ENCODE measurements around the gene ZFYVE9.
"Not testable (repeated sequence)": the region's sequence is repeated elsewhere in the genome, so short reads cannot be mapped to it uniquely, and the experiment has no call there.

Gene ZFYVE9, protein sequence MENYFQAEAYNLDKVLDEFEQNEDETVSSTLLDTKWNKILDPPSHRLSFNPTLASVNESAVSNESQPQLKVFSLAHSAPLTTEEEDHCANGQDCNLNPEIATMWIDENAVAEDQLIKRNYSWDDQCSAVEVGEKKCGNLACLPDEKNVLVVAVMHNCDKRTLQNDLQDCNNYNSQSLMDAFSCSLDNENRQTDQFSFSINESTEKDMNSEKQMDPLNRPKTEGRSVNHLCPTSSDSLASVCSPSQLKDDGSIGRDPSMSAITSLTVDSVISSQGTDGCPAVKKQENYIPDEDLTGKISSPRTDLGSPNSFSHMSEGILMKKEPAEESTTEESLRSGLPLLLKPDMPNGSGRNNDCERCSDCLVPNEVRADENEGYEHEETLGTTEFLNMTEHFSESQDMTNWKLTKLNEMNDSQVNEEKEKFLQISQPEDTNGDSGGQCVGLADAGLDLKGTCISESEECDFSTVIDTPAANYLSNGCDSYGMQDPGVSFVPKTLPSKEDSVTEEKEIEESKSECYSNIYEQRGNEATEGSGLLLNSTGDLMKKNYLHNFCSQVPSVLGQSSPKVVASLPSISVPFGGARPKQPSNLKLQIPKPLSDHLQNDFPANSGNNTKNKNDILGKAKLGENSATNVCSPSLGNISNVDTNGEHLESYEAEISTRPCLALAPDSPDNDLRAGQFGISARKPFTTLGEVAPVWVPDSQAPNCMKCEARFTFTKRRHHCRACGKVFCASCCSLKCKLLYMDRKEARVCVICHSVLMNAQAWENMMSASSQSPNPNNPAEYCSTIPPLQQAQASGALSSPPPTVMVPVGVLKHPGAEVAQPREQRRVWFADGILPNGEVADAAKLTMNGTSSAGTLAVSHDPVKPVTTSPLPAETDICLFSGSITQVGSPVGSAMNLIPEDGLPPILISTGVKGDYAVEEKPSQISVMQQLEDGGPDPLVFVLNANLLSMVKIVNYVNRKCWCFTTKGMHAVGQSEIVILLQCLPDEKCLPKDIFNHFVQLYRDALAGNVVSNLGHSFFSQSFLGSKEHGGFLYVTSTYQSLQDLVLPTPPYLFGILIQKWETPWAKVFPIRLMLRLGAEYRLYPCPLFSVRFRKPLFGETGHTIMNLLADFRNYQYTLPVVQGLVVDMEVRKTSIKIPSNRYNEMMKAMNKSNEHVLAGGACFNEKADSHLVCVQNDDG (N-terminal part only)

DNA sequence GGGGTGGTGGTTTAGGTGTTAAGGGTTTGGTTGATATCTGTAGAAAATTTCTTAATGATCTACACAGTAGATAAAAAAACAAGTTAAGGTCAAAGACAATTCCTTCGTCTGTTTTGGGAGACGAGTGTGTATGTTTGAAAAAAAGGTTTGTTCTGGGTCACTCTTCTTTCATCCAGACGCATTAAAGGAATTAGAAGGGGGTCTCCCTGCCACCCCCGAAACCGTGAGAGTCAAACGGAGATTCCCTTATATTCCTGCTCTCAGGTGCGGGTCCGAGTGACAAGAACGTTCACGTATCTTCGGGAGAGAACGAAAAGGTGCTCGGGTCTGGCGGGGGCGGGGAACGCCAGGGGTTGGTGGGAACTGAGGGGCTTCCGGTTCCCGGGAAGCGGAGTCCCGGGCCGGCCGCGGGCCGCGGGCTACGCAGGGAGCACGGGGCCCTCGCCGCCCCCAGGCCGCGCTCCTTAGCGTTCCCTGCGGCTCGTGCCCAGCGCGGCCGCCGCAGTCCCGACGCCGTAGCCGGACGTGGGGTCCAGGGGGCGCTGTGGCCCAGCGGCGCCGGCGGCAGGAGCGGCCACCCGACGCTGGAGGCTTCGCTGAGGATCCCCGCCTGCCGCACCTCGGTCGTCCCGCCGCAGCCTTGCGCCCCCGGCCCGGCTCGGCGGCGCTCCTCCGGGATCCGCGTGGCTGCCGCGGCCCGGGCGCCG lies at the start of gene ZFYVE9:
Gene ZFYVE9 (plus strand): TSS at position 577 of the 707 bp plus-strand sequence. CDS start 91,118 bp downstream, outside the sequence.
- peak; percentile 53 for DNase-seq (ENCODE audit: low read depth in 2 of 2)

DNA sequence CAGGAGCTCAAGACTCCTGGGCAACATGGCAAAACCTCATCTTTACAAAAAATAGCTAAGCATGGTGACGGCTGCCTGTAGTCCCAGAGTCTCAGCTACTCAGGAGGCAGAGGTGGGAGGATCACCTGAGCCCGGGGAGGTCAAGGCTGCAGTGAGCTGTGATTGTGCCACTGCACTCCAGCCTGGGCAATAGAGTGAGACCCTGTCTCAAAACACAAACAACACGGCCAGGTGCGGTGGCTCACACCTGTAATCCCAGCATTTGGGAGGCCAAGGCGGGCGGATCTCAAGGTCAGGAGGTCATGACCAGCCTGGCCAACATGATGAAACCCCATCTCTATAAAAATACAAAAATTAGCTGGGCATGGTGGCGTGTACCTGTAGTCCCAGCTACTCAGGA lies 47.6 kb upstream of the ZFYVE9 start:
- DNase-seq (ENCODE audit: low read depth in 2 of 2), result not testable (repeated sequence)

DNA sequence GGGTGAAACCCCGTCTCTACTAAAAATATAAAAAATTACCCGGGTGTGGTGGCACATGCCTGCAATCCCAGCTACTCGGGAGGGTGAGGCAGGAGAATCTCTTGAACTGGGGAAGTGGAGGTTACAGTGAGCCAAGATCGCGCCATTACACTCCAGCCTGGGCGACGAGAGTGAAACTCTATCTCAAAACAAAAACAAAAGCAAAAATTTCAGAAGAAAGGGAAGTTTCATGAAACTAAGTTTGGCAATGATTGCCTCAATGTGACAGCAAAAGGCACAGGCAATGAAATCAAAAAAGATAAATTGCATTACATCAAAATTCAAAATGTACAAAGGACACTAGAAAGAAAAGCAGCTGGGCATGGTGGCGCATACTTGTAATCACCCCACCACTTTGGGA lies 45.7 kb upstream of the ZFYVE9 start:
- DNase-seq (ENCODE audit: low read depth in 2 of 2), result no peak

DNA sequence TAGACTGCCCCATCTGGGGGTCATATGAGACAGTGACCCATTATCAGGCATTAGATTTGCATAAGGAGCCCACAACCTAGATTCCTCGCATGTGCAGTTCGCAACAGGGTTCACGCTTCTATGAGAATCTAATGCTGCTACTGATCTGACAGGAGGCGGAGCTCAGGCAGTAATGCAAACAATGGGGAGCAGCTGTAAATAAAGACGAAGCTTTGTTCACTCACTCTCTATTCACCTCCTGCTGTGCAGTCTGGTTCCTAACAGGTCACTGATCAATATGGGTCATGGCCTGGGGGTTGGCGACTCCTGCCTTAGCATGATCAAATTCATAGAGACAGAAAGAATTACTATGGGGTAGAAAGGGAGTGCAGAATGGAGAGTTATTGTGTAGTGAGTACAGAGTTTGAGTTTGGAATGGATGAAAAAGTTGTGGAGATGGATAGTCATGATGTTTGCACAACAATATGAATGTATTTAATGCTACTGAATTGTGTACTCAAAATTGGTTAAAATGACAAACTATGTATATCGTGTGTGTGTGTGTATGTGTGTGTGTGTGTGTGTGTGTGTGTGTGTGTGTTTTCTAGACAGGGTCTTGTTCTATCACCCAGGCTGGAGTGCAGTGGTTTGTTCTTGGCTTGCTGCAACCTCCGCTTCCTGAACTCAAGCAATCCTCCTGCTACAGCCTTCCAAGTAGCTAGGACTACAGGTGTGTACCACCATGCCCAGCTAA lies 43.6 kb upstream of the ZFYVE9 start:
- no peak for DNase-seq (ENCODE audit: low read depth in 2 of 2)

DNA sequence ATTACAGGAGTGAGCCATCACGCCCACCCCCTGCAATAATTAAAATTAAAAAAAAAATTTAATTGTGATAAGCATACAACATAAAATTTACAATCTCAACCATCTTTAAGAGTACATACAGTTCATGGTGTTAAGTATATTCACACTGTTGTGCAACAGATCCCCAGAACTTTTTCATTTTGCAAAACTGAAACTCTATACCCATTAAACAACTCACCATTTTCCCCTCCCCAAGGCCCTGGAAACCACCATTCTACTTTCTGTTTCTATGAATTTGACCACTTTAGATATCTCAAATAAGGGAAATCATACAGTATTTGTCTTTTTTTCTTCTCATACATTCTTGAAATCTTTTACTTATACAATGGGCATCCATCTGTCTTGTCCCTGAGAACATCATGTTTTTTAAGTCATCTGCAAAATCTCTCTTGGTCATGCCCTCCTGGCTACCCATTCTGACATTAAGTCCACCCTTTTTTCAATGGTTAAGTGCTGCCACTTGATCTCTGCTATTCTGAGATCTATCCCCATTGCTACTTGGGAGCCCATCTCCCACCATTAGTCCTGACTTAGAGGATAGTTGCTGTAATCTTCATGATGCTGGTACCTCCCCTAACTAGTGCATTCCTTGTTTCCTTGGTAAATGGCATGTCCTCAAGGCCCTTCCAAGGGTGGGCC lies 39.4 kb upstream of the ZFYVE9 start:
- no peak for DNase-seq (ENCODE audit: low read depth in 2 of 2)

DNA sequence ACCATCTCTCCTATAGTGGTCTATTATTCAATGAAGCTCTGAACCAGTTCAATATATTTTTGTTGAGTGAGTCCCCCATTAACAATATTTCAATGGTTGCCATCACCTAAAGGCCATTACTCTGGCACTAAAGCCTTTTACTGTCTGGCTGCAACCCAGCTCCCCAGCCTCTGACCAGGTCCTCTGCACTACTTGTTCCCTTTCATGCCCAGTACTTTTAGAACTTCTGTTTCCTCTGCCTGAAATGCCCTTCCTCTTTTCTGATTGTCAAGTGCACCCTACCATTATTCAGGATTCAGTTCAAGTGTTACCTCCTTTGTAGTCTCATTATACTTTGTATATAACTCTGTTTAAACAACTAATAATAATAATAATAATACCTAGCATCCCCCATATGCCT lies 30.4 kb upstream of the ZFYVE9 start:
- no peak for DNase-seq (ENCODE audit: low read depth in 2 of 2)

DNA sequence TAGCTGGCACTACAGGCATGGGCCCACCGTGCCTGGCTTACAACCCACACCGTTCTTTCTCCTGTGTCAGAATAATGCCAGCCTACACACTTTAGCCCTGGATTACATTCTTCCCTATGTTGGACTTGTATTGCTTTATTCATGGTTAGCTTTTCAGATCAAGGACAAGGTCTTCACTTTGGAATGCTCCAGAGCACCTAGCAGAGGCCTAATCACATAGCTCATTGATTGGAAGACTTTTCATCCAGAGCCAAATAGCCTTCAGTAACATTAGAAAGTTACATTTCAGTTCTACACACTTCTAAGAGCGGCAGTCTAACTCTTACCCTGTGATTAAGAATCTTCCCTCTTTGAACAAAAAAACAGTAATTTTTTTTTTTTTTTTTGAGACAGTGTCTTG lies 29.4 kb upstream of the ZFYVE9 start:
- no peak for DNase-seq (ENCODE audit: low read depth in 2 of 2)

DNA sequence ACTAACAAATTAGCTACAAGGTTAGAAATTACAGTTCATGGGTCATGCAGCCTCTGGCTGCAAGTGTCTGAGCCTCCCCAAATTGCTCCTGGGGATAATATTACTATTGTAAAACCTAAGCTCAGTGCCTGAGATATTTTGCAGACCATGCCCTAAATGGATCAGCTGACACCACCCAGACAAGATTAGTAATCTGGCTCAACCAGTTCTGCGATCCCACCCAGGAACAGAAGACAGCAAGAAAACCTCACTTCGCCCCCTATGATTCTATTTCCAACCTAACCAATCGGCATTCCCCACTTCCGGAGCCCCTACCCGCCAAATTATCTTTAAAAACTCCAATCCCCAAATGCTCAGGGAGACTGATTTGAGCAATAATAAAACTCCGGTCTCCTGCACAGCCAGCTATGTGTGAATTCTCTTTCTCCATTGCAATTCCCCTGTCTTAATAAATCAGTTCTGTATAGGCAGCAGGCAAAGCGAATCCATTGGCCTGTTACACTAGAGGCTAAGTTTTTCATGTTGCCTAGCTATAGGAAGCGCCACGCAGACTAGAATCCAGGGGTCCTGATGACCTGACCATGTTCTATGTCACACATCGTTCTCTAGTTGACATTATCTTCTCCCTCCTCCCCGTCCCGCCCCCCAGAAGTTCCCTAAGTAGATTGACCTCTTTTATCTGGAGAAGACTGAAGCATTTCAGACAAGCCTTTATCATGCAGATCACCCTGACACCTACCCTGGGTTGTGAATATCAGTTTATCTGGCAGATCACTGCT lies 22.4 kb upstream of the ZFYVE9 start:
- DNase-seq (ENCODE audit: low read depth in 2 of 2), result no peak

DNA sequence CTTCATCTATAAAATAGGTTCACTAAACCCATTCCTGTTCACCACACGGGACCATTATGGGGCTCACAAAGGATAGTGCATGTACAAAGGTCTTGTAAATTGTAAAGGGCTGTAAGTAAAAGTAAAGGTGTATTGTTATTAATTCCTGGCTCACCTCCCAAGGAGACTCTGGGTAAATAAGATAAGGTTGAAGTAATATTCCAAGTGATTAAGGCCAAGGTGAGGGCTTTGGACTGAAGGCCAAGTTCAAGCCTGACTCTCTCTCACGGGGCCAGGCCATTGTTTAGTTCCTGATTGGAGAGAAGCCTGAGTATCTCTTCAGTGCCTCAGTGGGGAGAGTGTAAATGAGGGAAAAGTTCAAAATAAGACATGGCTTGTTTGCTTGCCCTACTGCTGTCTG lies 19.5 kb upstream of the ZFYVE9 start:
- DNase-seq (ENCODE audit: low read depth in 2 of 2), result no peak

DNA sequence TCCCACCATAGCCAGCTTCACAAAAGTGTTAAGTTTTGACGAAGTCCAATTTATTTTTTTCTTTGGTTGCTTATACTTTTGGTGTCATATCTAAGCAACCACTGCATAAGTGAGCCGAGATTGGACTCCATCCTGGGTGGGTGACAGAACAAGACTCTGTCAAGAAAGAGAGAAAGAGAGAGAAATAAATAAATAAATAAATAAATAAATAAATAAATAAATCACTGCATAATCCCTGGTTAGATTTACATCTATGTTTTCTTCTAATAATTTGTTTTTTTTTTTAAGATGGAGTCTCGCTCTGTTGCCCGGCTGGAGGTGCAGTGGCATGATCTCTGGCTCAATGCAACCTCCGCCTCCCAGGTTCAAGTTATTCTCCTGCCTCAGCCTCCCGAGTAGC lies 18.3 kb upstream of the ZFYVE9 start:
- DNase-seq (ENCODE audit: low read depth in 2 of 2), result no peak

DNA sequence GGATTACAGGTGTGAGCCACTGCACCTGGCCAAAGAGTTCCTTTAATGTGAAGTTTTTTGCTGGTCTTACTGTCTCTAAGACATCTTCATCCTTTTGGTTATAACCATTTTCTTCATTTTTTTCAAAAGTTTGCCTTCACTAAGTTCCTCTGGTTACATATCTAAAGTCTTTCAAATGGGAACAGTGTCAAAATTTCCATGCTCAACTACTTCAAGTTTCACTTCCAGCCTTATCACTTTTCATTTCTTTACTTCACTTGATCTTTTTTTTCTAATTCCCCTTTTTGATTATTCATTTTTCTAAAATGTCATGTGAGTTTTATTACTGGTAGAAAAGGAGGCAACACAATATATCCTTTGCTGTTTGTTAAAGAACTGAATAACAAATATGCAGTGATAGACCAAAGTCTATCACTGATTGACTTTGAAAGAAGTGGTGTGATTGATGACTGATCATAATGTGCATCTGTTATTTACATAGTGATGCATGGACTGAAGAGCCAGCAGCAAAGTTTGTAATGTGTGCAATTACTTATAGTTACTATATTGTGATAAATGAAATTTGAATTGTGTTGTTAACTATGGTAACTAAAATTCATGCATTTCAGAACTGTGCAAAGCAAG lies 16.0 kb upstream of the ZFYVE9 start:
- no peak for DNase-seq (ENCODE audit: low read depth in 2 of 2)

DNA sequence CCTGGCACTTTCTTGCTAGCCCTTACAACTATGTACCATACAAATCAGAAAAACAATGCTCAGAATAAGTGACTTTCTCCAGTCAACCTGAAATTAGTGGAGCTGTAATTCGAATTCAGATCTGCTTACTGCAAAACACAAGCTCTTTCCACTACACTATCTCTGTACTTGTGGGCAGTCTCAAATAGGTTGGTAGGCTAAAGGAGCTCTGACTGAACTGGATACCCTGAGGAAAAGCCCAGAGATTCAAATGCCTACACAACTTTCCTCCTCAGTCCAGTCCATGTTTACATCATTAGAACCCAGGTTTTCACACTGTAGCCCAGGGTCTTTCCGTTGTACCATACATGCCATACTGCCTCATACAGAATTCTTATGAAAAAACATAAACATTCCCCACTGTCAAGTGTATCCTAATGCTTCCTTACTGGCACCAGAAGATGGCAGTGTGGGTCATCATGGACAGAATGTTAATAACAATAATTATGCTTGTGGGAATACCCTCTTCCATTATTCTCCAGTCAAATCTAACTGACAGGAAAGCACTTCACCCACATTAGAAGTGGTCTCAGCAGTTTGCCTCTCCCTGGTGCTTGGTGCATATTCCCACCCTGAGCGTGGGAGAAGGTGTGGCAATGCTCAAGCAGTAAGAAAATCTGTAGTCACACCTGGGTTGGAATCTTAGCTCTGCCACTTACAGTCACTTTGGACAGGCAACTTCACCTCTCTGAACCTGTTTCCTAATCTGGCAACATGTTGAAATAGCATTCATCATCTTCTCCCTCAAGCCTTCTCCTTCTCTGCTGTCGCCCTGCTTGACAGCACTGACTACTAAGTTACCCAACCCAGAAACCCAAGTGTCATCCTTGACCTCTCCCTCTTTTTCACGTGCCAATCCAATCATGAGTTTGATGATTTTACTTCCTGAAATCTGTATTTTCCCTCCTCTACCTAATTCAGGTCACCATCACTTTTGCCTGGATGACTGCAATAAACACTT lies 14.4 kb upstream of the ZFYVE9 start:
- DNase-seq (ENCODE audit: low read depth in 2 of 2), result peak in 1 of 2 experiments; percentile 38

DNA sequence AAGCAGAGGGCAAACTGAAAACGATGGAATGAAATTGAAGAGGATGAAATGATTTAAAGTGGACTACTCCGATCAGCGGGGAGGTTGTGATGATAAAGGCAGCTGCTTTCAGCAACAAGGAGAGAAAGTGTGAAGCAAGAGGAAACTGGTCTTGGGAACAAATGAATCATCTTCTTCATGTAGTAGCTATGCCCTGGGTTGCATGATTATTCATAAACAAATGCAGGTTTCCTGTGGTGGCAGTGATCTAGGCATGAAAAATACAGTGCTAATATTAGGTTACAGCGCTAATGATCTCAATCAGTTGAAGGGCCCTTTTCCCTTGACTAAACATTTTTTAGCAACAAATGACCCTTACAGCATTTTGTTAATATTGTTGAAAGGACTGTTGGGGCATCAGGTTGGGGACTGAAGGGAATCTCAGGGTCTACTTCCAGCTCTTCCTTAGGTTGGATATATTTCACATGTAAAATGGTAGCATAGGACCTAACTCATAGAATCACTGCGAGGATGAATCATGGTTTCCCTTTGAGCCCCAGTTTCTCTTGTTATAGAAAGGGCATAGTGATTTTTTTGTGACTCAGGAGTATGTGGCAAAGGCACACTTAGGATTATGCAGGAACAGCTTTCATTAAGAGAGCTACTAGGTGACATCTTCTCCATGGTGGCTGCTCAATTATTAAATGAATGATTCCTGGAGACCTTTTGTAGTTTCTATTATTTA lies 1.9 kb upstream of the ZFYVE9 start:
- DNase-seq (ENCODE audit: low read depth in 2 of 2), result peak; percentile 42 to 43

DNA sequence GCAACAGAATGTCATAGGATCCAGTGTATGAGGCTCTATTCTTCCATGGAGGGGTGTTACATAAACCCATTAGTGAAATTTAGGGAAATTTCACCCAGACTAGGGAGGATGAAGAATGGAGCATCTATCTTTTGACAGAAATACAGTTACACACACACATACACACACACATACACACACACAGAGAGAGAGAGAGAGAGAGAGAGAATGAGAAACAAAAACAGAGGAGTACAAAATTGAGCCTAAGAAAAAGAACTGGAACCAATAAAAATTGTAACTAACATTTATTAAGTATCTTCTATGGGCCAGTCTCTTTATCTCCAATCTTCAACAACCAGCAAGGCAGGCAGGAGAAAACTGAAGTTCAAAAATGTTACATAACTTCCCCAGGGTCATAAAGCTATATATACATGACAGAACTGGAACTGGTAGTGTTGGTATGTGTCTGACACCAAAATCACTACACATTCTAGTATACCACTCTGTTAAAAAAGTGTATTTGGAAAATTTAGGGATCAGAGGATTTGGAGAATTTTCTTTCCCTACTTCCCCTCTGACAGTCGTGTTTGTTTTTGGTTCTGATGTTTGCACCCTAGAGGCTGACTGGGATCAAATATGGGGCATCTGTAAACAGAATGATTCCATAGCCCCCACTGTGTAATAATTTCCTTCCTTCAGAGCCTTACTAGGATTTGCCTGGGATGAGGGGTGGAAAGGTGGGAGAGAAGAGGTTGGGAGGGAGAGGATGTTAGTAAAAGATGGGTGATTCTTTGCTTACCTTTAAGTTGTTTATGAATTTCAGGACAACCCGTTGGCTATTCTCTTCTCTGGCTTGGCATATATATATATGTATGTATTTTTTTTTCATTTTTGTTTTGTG lies 1.0 kb upstream of the ZFYVE9 start:
- DNase-seq (ENCODE audit: low read depth in 2 of 2), result no peak

DNA sequence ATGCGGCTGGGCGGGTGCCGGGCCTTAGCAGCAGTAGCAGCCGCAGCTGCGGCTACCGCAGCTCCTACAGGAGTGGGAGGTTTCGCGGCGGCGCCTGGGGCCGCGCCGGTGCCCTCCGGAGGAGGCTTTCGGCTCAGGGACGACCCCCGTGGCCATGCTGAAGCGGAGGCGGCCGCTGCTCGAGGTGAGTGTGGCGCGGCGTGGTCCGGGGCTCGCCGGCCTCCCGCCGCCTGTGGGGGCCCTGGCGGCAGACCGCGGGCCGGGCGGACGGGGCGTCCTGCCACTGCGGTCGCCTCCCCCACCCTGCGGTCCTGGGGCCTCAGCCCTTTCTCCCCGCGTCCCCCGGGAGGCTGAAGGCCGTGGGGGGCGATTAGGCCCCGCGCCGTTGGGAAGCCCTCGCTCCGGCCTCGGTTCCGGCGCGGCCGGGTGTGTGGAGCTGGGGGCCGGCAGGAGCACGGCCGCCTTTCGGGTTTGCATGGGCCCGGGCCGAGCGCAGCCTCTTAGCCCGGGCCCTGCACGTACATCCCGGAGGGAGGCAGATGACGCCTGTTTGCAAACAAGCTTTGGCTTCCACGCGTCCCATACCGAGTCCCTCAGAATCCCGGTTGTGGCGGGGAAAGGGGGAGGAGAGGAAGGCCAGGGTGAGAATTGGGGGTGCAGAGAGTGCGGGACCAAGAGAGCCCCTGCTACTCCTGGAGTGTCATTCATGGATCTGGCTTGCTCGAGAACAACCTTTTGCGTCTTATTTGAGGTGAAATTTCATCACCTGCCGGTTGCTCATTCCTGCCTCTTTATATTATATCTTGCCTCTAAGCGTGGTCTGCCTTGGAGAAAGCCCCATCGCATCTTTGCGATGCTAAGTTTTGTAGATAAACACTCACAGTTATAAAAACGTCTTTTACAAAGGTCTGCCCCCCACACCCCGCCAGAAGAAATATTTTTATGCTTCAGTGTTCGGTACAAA lies 613 bp downstream of the ZFYVE9 start:
- no peak for DNase-seq (ENCODE audit: low read depth in 2 of 2)
